HCT116 (cell line): ENCODE measurements around the gene RCOR3. TPM values are rescaled to one million over a fixed set of nuclear protein-coding genes. Genes with fewer than 3 reads are reported as not detected.

ENCODE experiments used
- ATAC-seq: fragments of 200-7000 bp; cut with Tn5 transposase; 2 replicates; pipeline ENCODE4 v1.9.1; 2020; ENCODE audit warnings: mild to moderate bottlenecking, moderate library complexity
- BruUV-seq: library from RNA; stranded (reverse); fragments of 400-500 nt; replicated peaks from 2 replicates; lab custom pipeline; 2021; lab: Mats Ljungman, UMichigan
- CTCF ChIA-PET: fragments of 300-600 bp; sonication (Branson Sonifier 250); formaldehyde crosslinking; loops from one replicate; lab custom pipeline; 2021; ENCODE audit warnings: antibody characterized with exemption; lab: Charles Lee
- POLR2A ChIA-PET: fragments of 300-600, 350-600 bp; sonication (Branson Sonifier 250); formaldehyde crosslinking; loops from one replicate; lab custom pipeline; 2021; ENCODE audit warnings: antibody characterized with exemption; lab: Charles Lee
- RAD21 ChIA-PET, 2 experiments: fragments of 300-600 bp; sonication (Branson Sonifier 250); formaldehyde crosslinking; loops; one replicate each; lab custom pipeline; 2023; ENCODE audit warnings: low total read pairs in 2 of 2; ENCODE audit not compliant: uncharacterized antibody in 2 of 2, unreplicated experiment in 2 of 2, low non-redundant PET in 1 of 2; lab: Charles Lee
- DNase-seq: peaks from one replicate; pipeline ENCODE4 v3.0.0-alpha.2; 2010; ENCODE audit warnings: low read depth, low spot score
- H2AFZ ChIP-seq: fragments of 200-600 bp; shearing (Covaris generic), sonication (generic); 2 replicates; pipeline ENCODE4 v1.6.1; 2017; ENCODE audit warnings: low read depth, mixed run types, mixed read lengths, antibody characterized with exemption, low read length; ENCODE audit not compliant: poor library complexity, severe bottlenecking
- H3K27ac ChIP-seq: 2 replicates; pipeline ENCODE4 v1.5.1; 2012; ENCODE audit warnings: low read depth, low read length
- H3K27me3 ChIP-seq: fragments of 200-600 bp; sonication (generic); 2 replicates; pipeline ENCODE4 v1.6.1; 2016; ENCODE audit warnings: mixed run types, low read length, mixed read lengths; ENCODE audit not compliant: insufficient read depth
- H3K36me3 ChIP-seq, 2 experiments: fragments of 200-500 bp in 1 of 2; fragments of 200-600 bp in 1 of 2; sonication (Bioruptor generic) in 1 of 2; sonication (generic) in 1 of 2; 2 replicates each; pipeline versions ENCODE4 v1.5.1 to v1.6.1; 2014 to 2016; ENCODE audit warnings: low read length in 2 of 2, inconsistent platforms in 1 of 2, mixed read lengths in 1 of 2, mixed run types in 1 of 2; ENCODE audit not compliant: insufficient read depth in 2 of 2, control insufficient read depth in 1 of 2
- H3K4me1 ChIP-seq, 2 experiments: fragments of 200-600 bp in 1 of 2; sonication (generic) in 1 of 2; 2 replicates each; pipeline versions ENCODE4 v1.5.1 to v1.6.1; 2012 to 2017; ENCODE audit warnings: low read length in 2 of 2, inconsistent platforms in 1 of 2, mild to moderate bottlenecking in 1 of 2, mixed read lengths in 1 of 2, mixed run types in 1 of 2, moderate library complexity in 1 of 2; ENCODE audit not compliant: insufficient read depth in 2 of 2, control insufficient read depth in 1 of 2
- H3K4me2 ChIP-seq: fragments of 200-600 bp; sonication (generic); 2 replicates; pipeline ENCODE4 v1.6.1; 2017; ENCODE audit warnings: mixed run types, low read length, mixed read lengths
- H3K4me3 ChIP-seq, 2 experiments: fragments of 200-600 bp in 1 of 2; sonication (generic) in 1 of 2; replicated peaks in 1 of 2; 2 replicates each; pipeline ENCODE4 v1.5.1; 2011 to 2016; ENCODE audit warnings: low read length in 2 of 2, control low read depth in 1 of 2, low read depth in 1 of 2, mild to moderate bottlenecking in 1 of 2, mixed read lengths in 1 of 2, mixed run types in 1 of 2
- H3K79me2 ChIP-seq: fragments of 200-600 bp; sonication (generic); 2 replicates; pipeline ENCODE4 v1.6.1; 2017; ENCODE audit warnings: mild to moderate bottlenecking, mixed run types, low read length, moderate library complexity, mixed read lengths; ENCODE audit not compliant: insufficient read depth
- H3K9ac ChIP-seq: fragments of 200-600 bp; sonication (generic); 2 replicates; pipeline ENCODE4 v1.6.1; 2016; ENCODE audit warnings: low read length, mixed read lengths
- H3K9me2 ChIP-seq: fragments of 200-600 bp; sonication (generic), shearing (Covaris generic); 2 replicates; pipeline ENCODE4 v1.6.1; 2017; ENCODE audit warnings: mixed run types, mild to moderate bottlenecking, moderate library complexity; ENCODE audit not compliant: insufficient read depth
- H3K9me3 ChIP-seq, 2 experiments: fragments of 200-500 bp in 1 of 2; fragments of 200-600 bp in 1 of 2; sonication (Bioruptor generic) in 1 of 2; sonication (generic) in 1 of 2; 2 replicates each; pipeline ENCODE4 v1.6.1; 2014 to 2017; ENCODE audit warnings: low read length in 2 of 2, mixed read lengths in 2 of 2, inconsistent platforms in 1 of 2, low read depth in 1 of 2, mild to moderate bottlenecking in 1 of 2, mixed run types in 1 of 2, moderate library complexity in 1 of 2; ENCODE audit not compliant: control insufficient read depth in 1 of 2, insufficient read depth in 1 of 2
- H4K20me1 ChIP-seq: fragments of 200-600 bp; sonication (generic), shearing (Covaris generic); 2 replicates; pipeline ENCODE4 v1.6.1; 2017; ENCODE audit warnings: mixed run types, mild to moderate bottlenecking, moderate library complexity; ENCODE audit not compliant: insufficient read depth
- CBX3 ChIP-seq: IDR thresholded peaks from 2 replicates; pipeline ENCODE4 v1.6.1; 2012; ENCODE audit warnings: low read depth
- EGR1 ChIP-seq: IDR thresholded peaks from 2 replicates; pipeline ENCODE4 v1.6.1; 2012; ENCODE audit warnings: low read depth
- ELF1 ChIP-seq: IDR thresholded peaks from 2 replicates; pipeline ENCODE4 v1.6.1; 2012; ENCODE audit warnings: low read depth, borderline replicate concordance
- EZH2phosphoT487 ChIP-seq: fragments of 200-600 bp; IDR thresholded peaks from 2 replicates; pipeline ENCODE4 v1.6.1; 2018; ENCODE audit warnings: antibody characterized with exemption, borderline replicate concordance
- FOSL1 ChIP-seq: IDR thresholded peaks from 2 replicates; pipeline ENCODE4 v1.6.1; 2012; ENCODE audit warnings: low read depth
- JUND ChIP-seq: IDR thresholded peaks from 2 replicates; pipeline ENCODE4 v1.6.1; 2012
- POLR2A ChIP-seq: IDR thresholded peaks from 2 replicates; pipeline ENCODE4 v1.7.0; 2011; ENCODE audit warnings: borderline replicate concordance; ENCODE audit not compliant: insufficient read depth, insufficient read length; ENCODE audit errors: extremely low read depth
- POLR2AphosphoS5 ChIP-seq: IDR thresholded peaks from 2 replicates; pipeline ENCODE4 v1.6.1; 2011; ENCODE audit warnings: mild to moderate bottlenecking, low read depth, low read length, moderate library complexity
- RAD21 ChIP-seq: IDR thresholded peaks from 2 replicates; pipeline ENCODE4 v1.6.1; 2012; ENCODE audit warnings: low read depth, mild to moderate bottlenecking
- SIN3A ChIP-seq: IDR thresholded peaks from 2 replicates; pipeline ENCODE4 v1.6.1; 2012; ENCODE audit warnings: low read depth
- SRF ChIP-seq: IDR thresholded peaks from 2 replicates; pipeline ENCODE4 v1.6.1; 2012; ENCODE audit warnings: low read depth
- TCF7L2 ChIP-seq: IDR thresholded peaks from 2 replicates; pipeline ENCODE4 v1.7.0; 2011; ENCODE audit warnings: borderline replicate concordance, inconsistent platforms; ENCODE audit not compliant: insufficient read depth, insufficient read length; ENCODE audit errors: extremely low read depth
- intact Hi-C: fragments of 100-400 bp; cut with micrococcal nuclease; formaldehyde crosslinking; loops from 2 replicates; pipeline ENCODE4 v1.10.0; 2022
- total RNA-seq: library from RNA; stranded (reverse); gene quantifications from one replicate; pipeline ENCODE4 v1.2.1, GENCODE V29; 2021; ENCODE audit not compliant: unreplicated experiment
- TF ChIP-seq, protein P1 (sequence below): IDR thresholded peaks from 2 replicates; pipeline ENCODE4 v1.6.1; 2012
- TF ChIP-seq, protein P2 (sequence below): IDR thresholded peaks from 2 replicates; pipeline ENCODE4 v1.6.1; 2012

RCOR3 gene
- total RNA-seq, 1 experiment from 2014 or later = 25.7 TPM

DNA sequence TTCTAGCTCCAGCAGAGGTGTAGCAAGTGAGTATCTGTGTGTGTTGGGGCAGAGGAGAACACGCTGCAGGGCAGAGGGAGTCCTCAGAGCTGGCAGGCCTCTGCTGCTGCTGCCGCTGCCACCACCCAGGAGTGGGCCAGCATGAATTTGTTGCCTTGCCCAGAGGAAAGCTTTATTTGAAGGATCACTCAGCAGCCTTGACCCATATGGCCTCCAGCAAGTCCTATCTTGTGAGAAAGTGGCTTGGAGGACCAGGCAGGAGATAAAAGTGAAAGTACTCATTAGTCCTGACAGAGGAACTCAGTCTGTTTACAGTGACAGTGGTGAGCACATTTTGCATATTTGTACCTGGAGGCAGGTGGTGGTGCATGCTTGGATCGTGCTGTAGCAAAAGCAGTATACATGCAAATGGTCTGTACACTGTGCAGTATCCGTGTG is 70.6 kb downstream of the RCOR3 start:
- no peaks in the 10 kb centered on the region for H3K9me2 ChIP-seq
- TF ChIP-seq, protein P1, sequence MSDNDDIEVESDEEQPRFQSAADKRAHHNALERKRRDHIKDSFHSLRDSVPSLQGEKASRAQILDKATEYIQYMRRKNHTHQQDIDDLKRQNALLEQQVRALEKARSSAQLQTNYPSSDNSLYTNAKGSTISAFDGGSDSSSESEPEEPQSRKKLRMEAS = no peak
- TF ChIP-seq ELF1 (no peak), FOSL1 (no peak), JUND (no peak), POLR2A (no peak), SIN3A (no peak), POLR2AphosphoS5 (no peak), EGR1 (no peak), CBX3 (no peak), TCF7L2 (no peak)
- H4K20me1 ChIP-seq = no peaks in the 10 kb centered on the region
- no peak overlapping the region for H3K27ac ChIP-seq
- BruUV-seq = no TSS peak
- H3K27me3 ChIP-seq = no peaks in the 10 kb centered on the region
- no peaks in the 10 kb centered on the region for H3K9me3 ChIP-seq
- POLR2A ChIA-PET = no interaction called here
- H3K9ac ChIP-seq = no peak overlapping the region
- RAD21 ChIA-PET = no interaction called here
- no peak overlapping the region for H3K4me2 ChIP-seq
- H3K4me1 ChIP-seq = peaks cover 0 to 36% of the 10 kb centered on the region in 2 experiments; a peak in 3 of 4 replicates
- H3K36me3 ChIP-seq = no peaks in the 10 kb centered on the region
- DNase-seq (no peak), ATAC-seq (no peak)
- CTCF ChIA-PET = no interaction called here
- peaks cover 3% of the 10 kb centered on the region; the same call in 1 of the 2 replicates for H3K79me2 ChIP-seq
- H2AFZ ChIP-seq = no peak overlapping the region
- intact Hi-C loops = no loop called here
- H3K4me3 ChIP-seq = no peak overlapping the region

DNA sequence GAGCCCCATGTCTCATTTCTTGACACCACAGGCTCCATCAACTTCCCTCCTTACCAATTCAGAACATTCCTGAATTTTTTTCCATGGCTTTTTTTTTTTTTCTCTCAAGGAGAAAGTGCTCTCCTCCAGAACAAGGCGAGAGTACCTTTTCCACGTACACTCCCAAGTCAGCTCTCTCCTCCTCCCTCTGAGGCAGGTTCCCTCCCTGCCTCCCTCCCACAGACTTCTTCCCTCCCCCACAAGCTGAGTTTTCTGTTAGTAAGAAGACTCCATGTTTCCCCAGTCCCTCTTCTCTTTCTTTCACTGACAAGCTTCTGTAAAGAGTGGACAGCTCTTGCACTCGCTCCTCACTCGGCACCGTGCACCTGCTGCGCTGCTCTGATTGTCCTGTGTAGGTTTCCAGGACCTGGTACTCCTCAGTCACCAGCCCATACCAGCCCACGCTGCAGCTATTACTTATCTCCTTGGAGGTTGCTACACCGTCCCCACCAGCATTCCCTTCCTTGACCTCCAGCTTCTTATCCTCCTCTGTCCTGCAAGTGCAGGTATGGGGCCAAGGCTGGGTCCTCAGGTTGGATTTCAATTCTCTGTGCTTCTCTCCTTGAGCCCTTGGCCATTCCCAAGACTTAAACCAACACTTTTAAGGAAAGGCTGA is 71.2 kb downstream of the RCOR3 start:
- Histone ChIP-seq H3K9ac (no peak overlapping the region), H3K4me1 (peaks cover 0 to 36% of the 10 kb centered on the region in 2 experiments; a peak in 3 of 4 replicates), H3K9me2 (no peaks in the 10 kb centered on the region), H3K36me3 (no peaks in the 10 kb centered on the region), H4K20me1 (no peaks in the 10 kb centered on the region), H3K9me3 (no peaks in the 10 kb centered on the region), H3K27ac (no peak overlapping the region), H3K27me3 (no peaks in the 10 kb centered on the region), H3K4me2 (no peak overlapping the region), H2AFZ (no peak overlapping the region), H3K4me3 (no peak overlapping the region), H3K79me2 (peaks cover 3% of the 10 kb centered on the region; the same call in 1 of the 2 replicates)
- CTCF ChIA-PET = no interaction called here
- intact Hi-C loops = no loop called here
- RAD21 ChIA-PET = no interaction called here
- TF ChIP-seq EZH2phosphoT487 = no peak
- no peak for TF ChIP-seq TCF7L2
- no peak for TF ChIP-seq FOSL1
- no peak for TF ChIP-seq POLR2A
- TF ChIP-seq SRF = no peak
- TF ChIP-seq SIN3A = no peak
- TF ChIP-seq RAD21 = no peak
- TF ChIP-seq, protein P2, sequence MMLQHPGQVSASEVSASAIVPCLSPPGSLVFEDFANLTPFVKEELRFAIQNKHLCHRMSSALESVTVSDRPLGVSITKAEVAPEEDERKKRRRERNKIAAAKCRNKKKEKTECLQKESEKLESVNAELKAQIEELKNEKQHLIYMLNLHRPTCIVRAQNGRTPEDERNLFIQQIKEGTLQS = no peak
- TF ChIP-seq JUND = no peak
- TF ChIP-seq, protein P1 = no peak
- BruUV-seq = no TSS peak
- POLR2A ChIA-PET = no interaction called here
- DNase-seq (no peak), ATAC-seq (no peak)
